GM13977 (cell line): ENCODE measurements around the gene SMURF2.

Experiments
- DNase-seq: peaks from one replicate; pipeline ENCODE4 v3.0.0; 2012; ENCODE audit warnings: low spot score
- CTCF ChIP-seq: IDR thresholded peaks from 2 replicates; pipeline ENCODE4 v1.5.1; 2012; ENCODE audit warnings: mild to moderate bottlenecking, control low read depth; ENCODE audit not compliant: insufficient read depth; ENCODE audit errors: extremely low read depth, missing control alignments
- in situ Hi-C: fragments of 300-500 bp; cut with MboI; formaldehyde crosslinking; loops from one replicate; pipeline ENCODE4 v1.12.0; 2022; ENCODE audit warnings: low sequenced_read_pairs, low pct_unique_long_range_greater_than_20kb, mixed read lengths, inconsistent platforms; ENCODE audit not compliant: unreplicated experiment

The SMURF2 gene

DNA sequence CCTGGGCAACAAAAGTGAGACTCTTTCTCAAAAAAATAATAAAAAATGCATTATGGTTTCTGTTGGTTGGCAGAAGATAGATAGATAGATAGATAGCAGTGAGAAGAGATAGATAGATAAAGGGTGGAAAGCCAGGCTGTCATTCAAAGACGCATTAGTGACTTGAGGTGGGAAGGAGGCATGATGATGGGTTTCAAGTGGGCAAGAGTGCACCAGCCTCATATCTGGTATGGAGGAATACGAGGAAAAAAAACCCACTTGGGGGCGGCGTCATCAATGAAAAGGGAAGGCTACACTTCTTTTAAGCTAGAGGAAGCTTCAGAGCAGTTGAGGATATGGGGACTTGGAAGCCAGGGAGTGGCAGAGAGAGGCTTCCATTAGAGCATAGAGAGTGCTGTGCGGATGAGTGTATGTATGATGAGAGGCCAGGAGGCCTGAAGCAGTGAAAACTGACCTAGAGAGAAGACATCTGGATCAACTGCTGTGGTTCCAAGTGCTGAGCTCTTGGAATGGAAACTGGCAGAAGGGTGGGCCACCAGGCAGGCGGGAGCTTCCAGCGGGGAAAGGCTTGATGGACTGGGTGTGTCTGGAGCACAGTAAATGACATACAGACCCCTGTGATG, 123.5 kb downstream of the SMURF2 start:
- in situ Hi-C loops, result no loop called here
- no peak for DNase-seq
- no peak for TF ChIP-seq CTCF

GRCh38 chr17:64537488-64537887, 124.6 kb downstream of the SMURF2 start:
- in situ Hi-C loops, result no loop called here
- no peak for DNase-seq
- no peak for TF ChIP-seq CTCF

DNA sequence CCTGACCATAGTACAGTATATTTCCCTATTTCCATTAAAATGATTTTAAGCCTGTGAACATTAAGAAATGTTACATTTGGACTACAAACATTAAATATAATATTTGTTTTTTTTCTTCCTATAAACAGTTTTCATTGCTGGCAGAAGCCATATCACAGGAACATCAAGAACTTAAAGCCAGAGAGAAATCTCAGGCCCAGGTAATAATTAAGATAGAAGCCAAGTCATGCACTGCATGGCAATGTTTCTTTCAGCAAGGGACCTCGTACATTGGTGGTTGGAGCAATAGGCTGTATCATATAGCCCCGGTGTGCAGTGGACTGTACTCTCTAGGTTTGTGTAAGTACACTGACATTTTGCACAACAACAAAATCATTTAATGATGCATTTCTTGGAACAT, 125.2 kb downstream of the SMURF2 start:
- no peak for TF ChIP-seq CTCF
- in situ Hi-C loops, result no loop called here
- DNase-seq, result no peak

- no peak for DNase-seq
- no peak for TF ChIP-seq CTCF
- in situ Hi-C loops, result no loop called here
Measured at GRCh38 chr17:64535357-64535756, 126.8 kb downstream of the SMURF2 start.

GRCh38 chr17:64534187-64534586, 127.9 kb downstream of the SMURF2 start:
- in situ Hi-C loops, result no loop called here
- TF ChIP-seq CTCF, result peak; percentile 9
- no peak for DNase-seq

DNA sequence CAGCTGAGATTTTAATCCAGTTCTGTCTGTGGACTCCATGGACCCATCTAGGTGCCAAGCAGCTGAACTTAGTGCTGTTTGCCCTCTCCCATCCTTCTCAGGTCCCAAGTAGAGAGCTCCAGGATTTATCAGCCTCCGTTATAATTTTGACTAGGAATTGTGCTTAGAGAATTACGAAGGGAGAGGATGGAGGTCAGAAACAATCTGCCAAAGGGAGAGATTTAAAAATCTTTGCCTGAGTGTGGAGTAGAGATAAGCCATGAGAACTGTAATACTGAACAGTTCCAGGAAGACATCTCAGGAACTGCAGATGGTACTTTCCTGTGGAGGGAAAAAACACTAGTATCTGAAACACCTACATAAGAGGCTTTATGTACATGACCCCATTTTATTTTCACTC, 128.3 kb downstream of the SMURF2 start:
- no peak for DNase-seq
- TF ChIP-seq CTCF, result no peak
- in situ Hi-C loops, result no loop called here

DNA sequence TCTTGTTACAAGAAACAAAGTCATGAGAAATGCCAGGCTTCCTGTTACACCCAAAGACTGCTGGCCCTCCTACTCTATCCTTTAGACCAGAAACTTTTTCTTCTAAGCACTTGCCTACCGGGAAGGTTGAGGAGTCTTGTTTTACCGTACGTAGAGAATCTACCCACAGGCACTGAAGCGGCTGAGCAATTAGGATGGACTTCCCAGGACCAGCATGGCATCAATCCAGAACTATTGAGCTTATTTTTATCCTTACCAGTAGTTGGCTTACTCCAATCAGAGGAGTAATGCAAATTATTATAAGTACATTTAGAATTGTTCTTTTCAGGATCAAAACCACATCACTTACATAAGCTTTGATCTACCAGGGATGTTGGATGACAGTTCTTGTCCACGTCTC, 129.7 kb downstream of the SMURF2 start:
- DNase-seq, result no peak
- no peak for TF ChIP-seq CTCF

More for the DNA sequence above, 129.7 kb downstream of the SMURF2 start:
- in situ Hi-C loops, result no loop called here
